Neural cell (in vitro differentiated cells): ENCODE results near the gene HEXIM1. TPM values are rescaled to one million over a fixed set of nuclear protein-coding genes. Genes with fewer than 3 reads are reported as not detected.
A peak's percentile ranks its signal among the peaks of the same experiment; 100 is the strongest.

Experiments
- H2AFZ ChIP-seq: fragments of 200-600, 300-800 bp; sonication (generic), shearing (Covaris generic); 2 replicates; pipeline ENCODE4 v1.6.0; 2014; ENCODE audit warnings: low read depth, mild to moderate bottlenecking, antibody characterized with exemption, low read length, moderate library complexity
- H3F3A ChIP-seq: fragments of 200-600 bp; shearing (Covaris generic); 2 replicates; pipeline ENCODE4 v1.6.1; 2016; ENCODE audit warnings: mild to moderate bottlenecking, moderate library complexity, mixed read lengths, antibody characterized with exemption, low read length; ENCODE audit not compliant: insufficient read depth, poor library complexity, severe bottlenecking
- H3K27ac ChIP-seq: fragments of 200-600, 300-800 bp; sonication (generic), shearing (Covaris generic); 2 replicates; pipeline ENCODE4 v1.5.1; 2014; ENCODE audit warnings: mild to moderate bottlenecking, low read length, moderate library complexity
- H3K27me3 ChIP-seq: fragments of 300-800, 200-600 bp; sonication (generic), shearing (Covaris generic); 2 replicates; pipeline ENCODE4 v1.6.0; 2014; ENCODE audit warnings: mild to moderate bottlenecking, low read depth, low read length, moderate library complexity; ENCODE audit not compliant: insufficient read depth
- H3K36me3 ChIP-seq: fragments of 300-800, 200-600 bp; sonication (generic), shearing (Covaris generic); 2 replicates; pipeline ENCODE4 v1.5.1; 2014; ENCODE audit warnings: mild to moderate bottlenecking, antibody characterized with exemption, low read length, moderate library complexity; ENCODE audit not compliant: insufficient read depth
- H3K4me2 ChIP-seq: fragments of 300-800, 200-600 bp; sonication (generic), shearing (Covaris generic); 2 replicates; pipeline ENCODE4 v1.6.0; 2014; ENCODE audit warnings: mild to moderate bottlenecking, low read length
- H3K4me3 ChIP-seq: fragments of 300-800, 200-600 bp; sonication (generic), shearing (Covaris generic); 2 replicates; pipeline ENCODE4 v1.5.1; 2014; ENCODE audit warnings: mild to moderate bottlenecking, low read length, moderate library complexity
- H3K79me2 ChIP-seq: fragments of 200-600 bp; shearing (Covaris generic); replicated peaks from 2 replicates; pipeline ENCODE4 v1.6.0; 2014; ENCODE audit warnings: mild to moderate bottlenecking, low read length, moderate library complexity; ENCODE audit not compliant: insufficient read depth
- H3K9ac ChIP-seq: fragments of 300-800, 200-600 bp; sonication (generic), shearing (Covaris generic); 2 replicates; pipeline ENCODE4 v1.6.1; 2016; ENCODE audit warnings: mild to moderate bottlenecking, low read length, mixed read lengths
- H3K9me2 ChIP-seq: fragments of 200-600 bp; shearing (Covaris generic); 2 replicates; pipeline ENCODE4 v1.6.1; 2016; ENCODE audit warnings: mild to moderate bottlenecking, low read length, mixed read lengths; ENCODE audit not compliant: insufficient read depth
- H3K9me3 ChIP-seq: fragments of 200-600, 300-800 bp; sonication (generic), shearing (Covaris generic); 2 replicates; pipeline ENCODE4 v1.6.1; 2016; ENCODE audit warnings: mild to moderate bottlenecking, mixed run types, low read length, moderate library complexity, mixed read lengths
- H4K20me1 ChIP-seq: fragments of 200-600 bp; shearing (Covaris generic); 2 replicates; pipeline ENCODE4 v1.6.1; 2016; ENCODE audit warnings: mild to moderate bottlenecking, mixed run types; ENCODE audit not compliant: insufficient read depth
- CTCF ChIP-seq: fragments of 450-650 bp; IDR thresholded peaks from 2 replicates; pipeline ENCODE4 v1.5.1; 2014; ENCODE audit warnings: antibody characterized with exemption, mild to moderate bottlenecking, moderate library complexity; ENCODE audit not compliant: poor library complexity, severe bottlenecking
- EP300 ChIP-seq: fragments of 450-650 bp; conservative IDR thresholded peaks from 2 replicates; pipeline ENCODE4 v1.6.1; 2014; ENCODE audit warnings: antibody characterized with exemption, mild to moderate bottlenecking, moderate library complexity; ENCODE audit not compliant: poor library complexity, severe bottlenecking
- EZH2 ChIP-seq: fragments of 200-600, 300-800 bp; shearing (Covaris generic), sonication (generic); IDR thresholded peaks from 2 replicates; pipeline ENCODE4 v1.6.1; 2014; ENCODE audit warnings: antibody characterized with exemption, low read length, borderline replicate concordance, mild to moderate bottlenecking; ENCODE audit not compliant: insufficient read depth, poor library complexity, severe bottlenecking
- MXI1 ChIP-seq: fragments of 450-650 bp; conservative IDR thresholded peaks from 2 replicates; pipeline ENCODE4 v1.6.1; 2014; ENCODE audit warnings: antibody characterized with exemption, mild to moderate bottlenecking; ENCODE audit not compliant: poor library complexity, severe bottlenecking
- POLR2AphosphoS5 ChIP-seq: IDR thresholded peaks from 2 replicates; pipeline ENCODE4 v1.6.1; 2012
- RAD21 ChIP-seq: fragments of 450-650 bp; conservative IDR thresholded peaks from 2 replicates; pipeline ENCODE4 v1.6.1; 2014; ENCODE audit warnings: antibody characterized with exemption, mild to moderate bottlenecking, moderate library complexity
- REST ChIP-seq: IDR thresholded peaks from 2 replicates; pipeline ENCODE4 v1.6.1; 2012; ENCODE audit warnings: borderline replicate concordance
- SMC3 ChIP-seq: fragments of 450-650 bp; conservative IDR thresholded peaks from 2 replicates; pipeline ENCODE4 v1.6.1; 2014; ENCODE audit warnings: antibody characterized with exemption, mild to moderate bottlenecking, moderate library complexity; ENCODE audit not compliant: poor library complexity
- TAF1 ChIP-seq: IDR thresholded peaks from 2 replicates; pipeline ENCODE4 v1.6.1; 2012; ENCODE audit warnings: low read depth
- polyA minus RNA-seq: library from RNA; depleted of rRNA, polyadenylated mRNA; stranded (reverse); fragments of >200 nt; gene quantifications from 2 replicates; pipeline ENCODE4 v1.2.3, GENCODE V29; 2014
- polyA plus RNA-seq: library from polyadenylated mRNA; depleted of rRNA; stranded (reverse); fragments of >200 nt; gene quantifications from 2 replicates; pipeline ENCODE4 v1.2.3, GENCODE V29; 2014

HEXIM1 gene
- polyA plus RNA-seq, result 9.0 and 10.2 TPM in 2 replicates
- 21.7 and 22.5 TPM in 2 replicates for polyA minus RNA-seq

DNA sequence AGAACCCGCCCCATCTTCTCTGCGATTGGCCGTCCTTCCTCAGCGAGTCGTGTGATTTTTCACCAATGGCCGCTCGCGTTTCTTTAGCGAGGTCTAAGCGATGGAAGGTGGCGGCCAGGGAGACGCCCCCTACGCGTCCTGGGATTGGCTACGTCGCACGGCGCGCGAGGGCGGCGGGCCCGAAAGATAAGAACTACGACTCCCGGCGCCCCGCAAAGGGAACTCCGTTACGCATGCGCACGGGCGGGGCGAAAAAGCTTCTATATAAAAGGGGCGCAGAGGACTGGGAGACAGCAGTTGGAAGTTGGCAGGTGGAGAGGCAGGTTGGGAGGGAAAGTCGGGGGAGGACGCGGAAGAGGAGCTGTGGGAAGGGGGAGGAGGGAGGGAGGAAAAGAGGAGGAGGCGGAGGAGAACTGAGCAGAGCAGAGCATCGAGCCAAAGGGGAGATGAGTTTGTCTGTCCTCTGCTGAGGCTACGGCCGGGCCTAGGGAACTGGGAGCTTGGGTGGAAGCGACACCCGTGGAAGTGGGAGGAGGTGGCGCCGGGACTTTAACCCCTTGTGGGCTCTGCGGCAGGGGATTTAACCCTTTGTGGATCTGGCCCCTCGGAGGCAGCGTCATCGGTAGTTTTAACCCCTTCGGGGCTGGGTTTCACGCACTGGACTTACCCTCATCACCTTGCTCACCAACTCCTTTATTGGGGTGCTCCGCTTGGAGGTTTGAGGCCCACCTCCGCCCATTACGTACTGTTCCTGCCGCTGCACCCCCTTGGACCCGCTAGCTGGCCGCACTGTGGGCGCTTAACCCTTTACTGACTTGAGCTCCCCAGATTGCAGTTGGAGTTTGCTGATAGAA is at the start of gene HEXIM1:
Gene HEXIM1 (plus strand): TSS at position 293 of the 854 bp plus-strand sequence. CDS start 716 bp downstream, outside the sequence.
- Histone ChIP-seq H3K27ac (peak within 1 kb of the TSS; percentile 98), H3K4me2 (peak within 1 kb of the TSS; percentile 100), H3F3A (peaks cover 4% of the 10 kb centered on the region), H3K9me3 (no peaks in the 10 kb centered on the region), H3K4me3 (peak within 1 kb of the TSS; percentile 86), H3K9ac (peak within 1 kb of the TSS; percentile 85), H4K20me1 (peaks cover 4% of the 10 kb centered on the region), H3K79me2 (peaks cover 24% of the 10 kb centered on the region), H3K36me3 (no peaks in the 10 kb centered on the region), H3K27me3 (no peaks in the 10 kb centered on the region), H2AFZ (peak within 1 kb of the TSS; percentile 47), H3K9me2 (no peaks in the 10 kb centered on the region)
- TF ChIP-seq CTCF, result no peak
- peak; percentile 19 for TF ChIP-seq RAD21
- TF ChIP-seq TAF1, result peak; percentile 94
- TF ChIP-seq SMC3, result no peak
- TF ChIP-seq EP300, result peak; percentile 83
- peak; percentile 100 for TF ChIP-seq POLR2AphosphoS5
- TF ChIP-seq REST, result peak; percentile 91
- no peak for TF ChIP-seq EZH2
- TF ChIP-seq MXI1, result peak; percentile 31

DNA sequence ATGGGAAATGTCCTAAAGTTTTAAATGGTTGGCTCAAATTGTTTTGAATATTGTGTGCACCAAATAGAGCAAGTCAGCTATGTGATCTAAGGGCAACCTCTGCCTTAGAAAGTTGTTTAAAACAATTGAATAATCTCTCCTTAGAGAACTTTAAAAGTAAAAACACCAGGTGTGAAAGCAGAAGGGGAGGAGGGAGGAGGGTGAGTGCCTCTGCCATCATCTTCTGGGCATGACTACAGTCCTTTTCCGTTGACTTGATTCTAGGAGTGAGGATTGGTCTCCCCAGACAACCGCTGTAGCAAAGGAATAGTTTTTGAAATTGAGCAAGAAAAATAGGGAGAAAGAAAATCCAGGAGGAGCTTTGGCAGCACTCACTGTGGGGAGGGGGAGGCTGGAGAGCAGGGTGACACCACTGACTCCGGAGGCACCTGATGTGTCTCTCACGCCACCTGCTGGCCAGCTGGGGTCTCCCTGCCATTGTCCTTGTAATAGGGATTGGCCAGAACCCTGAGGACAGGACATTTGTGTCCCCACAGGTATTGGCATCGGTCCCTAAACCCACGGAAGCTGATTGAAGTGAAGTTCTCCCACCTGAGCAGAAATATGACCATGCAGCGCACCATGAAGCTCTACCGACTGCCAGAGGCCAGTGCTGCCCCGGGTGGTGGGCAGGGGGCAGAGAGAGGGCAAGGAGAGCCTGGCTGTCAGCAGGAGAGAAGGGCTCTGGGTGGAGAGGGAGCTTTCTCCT is 49.2 kb upstream of the HEXIM1 start:
- TF ChIP-seq POLR2AphosphoS5 (no peak), EZH2 (no peak), CTCF (peak; percentile 83), MXI1 (no peak), TAF1 (no peak), SMC3 (peak; percentile 74), REST (no peak), RAD21 (peak; percentile 72)
- Histone ChIP-seq H3K27me3 (no peaks in the 10 kb centered on the region), H3K9me2 (no peaks in the 10 kb centered on the region), H3F3A (no peaks in the 10 kb centered on the region), H3K9ac (no peak overlapping the region), H3K27ac (no peak overlapping the region), H3K4me2 (no peak overlapping the region), H3K4me3 (no peak overlapping the region), H3K9me3 (no peaks in the 10 kb centered on the region), H3K79me2 (no peaks in the 10 kb centered on the region), H3K36me3 (peaks cover 4% of the 10 kb centered on the region), H4K20me1 (no peaks in the 10 kb centered on the region), H2AFZ (no peak overlapping the region)
